ENCODE measurements around the gene PHETA2.
"Not testable (repeated sequence)": the region's sequence is repeated elsewhere in the genome, so short reads cannot be mapped to it uniquely, and the experiment has no call there.

PHETA2 gene

DNA sequence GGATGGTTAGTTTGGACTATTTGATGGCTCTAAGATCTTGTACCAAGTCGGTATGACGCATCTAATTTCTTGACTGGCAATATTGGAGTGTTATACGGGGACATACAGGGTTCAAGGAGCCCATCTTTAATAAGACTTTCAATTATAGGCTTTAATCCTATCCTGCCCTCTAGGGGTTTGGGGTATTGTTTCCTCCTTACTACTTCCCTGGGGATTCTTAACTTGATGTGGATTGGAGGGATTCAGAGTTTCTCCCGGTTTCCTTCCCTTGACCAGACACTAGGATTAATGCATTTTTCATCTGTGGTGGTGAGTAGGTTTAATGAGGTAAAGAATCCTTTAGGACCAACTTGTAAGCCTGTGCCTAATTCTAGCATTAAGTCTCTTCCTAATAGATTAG lies 37.8 kb downstream of the PHETA2 start:
- DNase-seq: no peak

DNA sequence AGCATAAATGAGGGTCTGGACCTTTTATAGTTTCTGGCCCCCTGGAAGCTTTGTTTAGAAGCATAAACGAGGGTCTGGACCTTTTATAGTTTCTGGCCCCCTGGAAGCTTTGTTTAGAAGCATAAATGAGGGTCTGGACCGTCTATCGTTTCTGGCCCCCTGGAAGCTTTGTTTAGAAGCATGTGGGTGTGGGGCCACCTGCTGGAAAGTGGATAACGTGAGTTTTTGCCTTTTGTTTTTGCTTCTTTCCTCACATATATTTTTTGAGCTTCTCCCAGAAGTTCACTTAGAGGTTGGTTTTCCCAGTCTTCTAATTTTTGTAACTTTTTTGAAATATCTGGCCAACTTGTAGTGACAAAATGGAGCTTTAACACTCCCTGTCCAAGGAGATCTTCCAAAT lies 38.7 kb downstream of the PHETA2 start:
- not testable (repeated sequence) for DNase-seq

- no peak for DNase-seq
Observed at GRCh38 chr22:42114721-42115120, 40.7 kb downstream of the PHETA2 start.

DNA sequence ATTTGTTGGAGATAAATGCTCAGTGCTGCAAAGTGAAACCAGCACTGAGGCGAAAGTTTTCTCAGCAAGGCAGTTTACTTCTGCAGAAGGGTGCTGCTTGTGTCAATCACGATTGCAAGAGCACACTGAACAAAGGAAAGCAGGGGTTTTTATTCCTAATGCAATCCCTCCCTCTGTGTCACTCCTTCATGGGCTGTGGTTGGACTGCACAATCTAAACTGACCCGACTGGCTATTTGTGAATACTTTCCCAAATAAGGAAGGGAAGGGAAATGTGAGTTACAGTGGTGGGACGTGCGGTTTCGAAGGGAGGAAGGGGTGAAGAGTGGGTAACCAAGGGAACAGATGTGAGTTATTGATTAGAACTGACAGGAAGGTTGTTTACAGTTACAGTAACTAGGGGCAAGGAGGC lies 41.4 kb downstream of the PHETA2 start:
- DNase-seq: not testable (repeated sequence)

DNA sequence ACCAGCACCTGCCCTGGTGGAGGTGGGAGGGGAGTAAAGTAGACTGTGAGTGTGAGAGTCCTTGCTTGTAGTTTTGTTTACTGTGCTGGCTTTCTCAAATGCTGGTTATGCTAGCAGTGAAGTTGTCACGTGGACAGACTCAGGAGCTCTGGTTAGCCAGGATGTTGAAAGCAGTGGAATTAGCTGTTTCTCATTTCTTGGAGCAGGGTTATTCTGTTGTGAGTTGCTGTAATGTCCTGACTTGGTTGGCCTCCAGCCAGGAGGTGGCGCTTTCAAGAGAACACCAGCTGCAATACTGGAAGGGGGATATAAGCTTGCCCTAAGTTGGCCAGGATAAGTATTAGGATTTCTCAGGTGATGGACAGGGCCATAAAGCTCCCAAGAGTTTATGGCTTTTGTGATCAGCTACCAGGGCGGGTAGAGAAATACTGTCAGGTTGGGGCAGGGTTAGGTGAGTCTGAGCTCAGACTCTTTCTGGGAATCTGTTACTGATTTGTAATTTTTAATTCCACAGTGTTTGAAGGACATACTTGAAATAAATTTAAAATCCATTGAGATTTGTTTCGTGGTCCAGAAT lies 42.9 kb downstream of the PHETA2 start:
- DNase-seq: no peak

DNA sequence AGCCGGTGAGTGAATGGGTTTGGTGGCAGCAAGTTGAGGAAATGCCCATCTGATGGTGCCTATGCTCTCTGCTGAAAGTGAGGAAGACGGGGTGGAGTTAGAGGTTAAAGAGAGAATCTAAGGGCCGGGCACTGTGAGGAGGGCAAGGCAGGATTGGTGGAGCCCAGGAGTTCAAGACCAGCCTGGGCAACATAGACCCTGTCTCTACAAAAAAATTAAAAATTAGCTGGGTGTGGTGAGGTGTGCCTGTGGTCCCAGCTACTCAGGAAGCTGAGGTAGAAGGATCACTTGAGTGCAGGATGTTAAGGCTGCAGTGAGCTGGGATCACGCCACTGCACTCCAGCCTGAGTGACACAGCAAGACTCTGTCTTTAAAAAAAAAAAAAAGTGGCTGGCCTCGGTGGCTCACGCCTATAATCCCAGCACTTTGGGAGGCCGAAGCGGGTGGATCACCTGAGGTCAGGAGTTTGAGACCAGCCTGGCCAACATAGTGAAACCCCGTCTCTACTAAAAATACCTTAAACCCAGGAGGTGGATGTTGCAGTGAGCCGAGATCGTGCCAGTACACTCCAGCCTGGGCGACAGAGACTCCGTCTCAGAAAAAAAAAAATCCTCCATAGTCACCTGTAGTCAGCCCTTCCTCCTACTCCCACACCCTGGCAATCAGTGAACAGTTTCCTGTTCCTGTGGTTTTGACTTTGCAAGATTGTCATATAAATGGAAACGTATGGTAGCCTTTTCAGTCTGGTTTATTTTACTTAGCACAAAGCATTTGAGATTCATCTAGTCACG lies 46.4 kb downstream of the PHETA2 start:
- DNase-seq: not testable (repeated sequence)

DNA sequence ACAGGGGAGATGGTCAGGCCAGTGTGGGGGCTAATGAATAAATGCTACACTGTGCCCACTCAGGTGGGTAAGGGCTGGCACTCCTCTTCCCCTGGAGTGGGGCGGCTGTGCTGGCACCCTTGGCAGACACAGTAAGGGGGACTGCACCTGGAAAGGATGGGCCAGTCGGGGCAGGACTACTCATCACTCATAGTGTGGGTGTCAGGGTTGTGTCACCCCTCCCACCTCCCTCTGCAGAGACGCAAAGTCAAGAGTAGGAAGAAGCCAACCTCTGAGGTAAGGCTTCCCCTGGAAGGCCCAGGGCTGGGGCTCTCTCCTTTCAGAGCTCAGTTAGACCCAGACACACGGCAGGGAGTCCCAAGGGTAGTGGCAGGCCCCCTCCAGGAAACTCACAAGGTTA lies 49.5 kb downstream of the PHETA2 start:
- DNase-seq: not testable (repeated sequence)

- DNase-seq: no peak
Observed at GRCh38 chr22:42127606-42128005, 53.6 kb downstream of the PHETA2 start.

GRCh38 chr22:42128007-42128406 lies 54.0 kb downstream of the PHETA2 start:
- DNase-seq: not testable (repeated sequence)

All from KG1 (cell line).